Kidney (tissue), 14 donors: ENCODE results near the gene UGCG. TPM values are rescaled to one million over a fixed set of nuclear protein-coding genes. Genes with fewer than 3 reads are reported as not detected.

Source experiments
- DNase-seq, 5 donors: peaks; one replicate each; pipeline ENCODE4 v3.0.0-alpha.2; 2013 to 2020
- FAIRE-seq: peaks from 2 replicates; lab custom pipeline; 2012; peaks lifted over from hg19 to GRCh38; lab: Jason Lieb, UNC
- H3K27ac ChIP-seq, 2 donors: one replicate each; pipeline ENCODE4 v1.7.0; 2013; ENCODE audit warnings: low read depth in 2 of 2, low read length in 2 of 2, inconsistent platforms in 1 of 2
- H3K27me3 ChIP-seq: one replicate; pipeline ENCODE4 v1.7.1; 2013; ENCODE audit warnings: low read length, inconsistent platforms; ENCODE audit not compliant: control insufficient read depth, insufficient read depth
- H3K36me3 ChIP-seq, 3 donors: one replicate each; pipeline versions ENCODE4 v1.7.0 to v1.7.1; 2013; ENCODE audit warnings: low read length in 3 of 3, control low read depth in 1 of 3, inconsistent platforms in 1 of 3; ENCODE audit not compliant: insufficient read depth in 3 of 3, control insufficient read depth in 2 of 3
- H3K4me1 ChIP-seq, 3 donors: one replicate each; pipeline versions ENCODE4 v1.7.0 to v1.7.1; 2013; ENCODE audit warnings: low read length in 3 of 3, inconsistent platforms in 1 of 3, low read depth in 1 of 3; ENCODE audit not compliant: control insufficient read depth in 2 of 3, insufficient read depth in 2 of 3
- H3K4me3 ChIP-seq, 3 donors: one replicate each; pipeline versions ENCODE4 v1.7.0 to v1.8.1; 2013; ENCODE audit warnings: low read length in 3 of 3, control low read depth in 1 of 3, inconsistent platforms in 1 of 3
- H3K9ac ChIP-seq, 3 donors: one replicate each; pipeline versions ENCODE4 v1.7.0 to v1.7.1; 2013; ENCODE audit warnings: low read length in 3 of 3, control low read depth in 1 of 3, inconsistent platforms in 1 of 3
- H3K9me3 ChIP-seq, 3 donors: one replicate each; pipeline versions ENCODE4 v1.7.0 to v1.7.1; 2013; ENCODE audit warnings: low read length in 3 of 3, control low read depth in 1 of 3, inconsistent platforms in 1 of 3; ENCODE audit not compliant: control insufficient read depth in 2 of 3, insufficient read depth in 1 of 3
- intact Hi-C: fragments of 100-400 bp; cut with DNase I; formaldehyde crosslinking; loops from one replicate; pipeline ENCODE4 v1.11.1; 2022
- polyA plus RNA-seq: library from polyadenylated mRNA; stranded (reverse); fragments of 350-450 nt; fragmentation: Illumina TruSeq; extraction: RNeasy Lipid Tissue Mini Kit (QIAGEN cat#74804); gene quantifications from one replicate; pipeline ENCODE4 v1.2.3, GENCODE V29; 2014; ENCODE audit warnings: low read depth, low replicate concordance; ENCODE audit not compliant: insufficient read depth
- total RNA-seq: library from RNA; stranded (reverse); fragmentation: NEBNext Ultra II Directional; extraction: Animal tissue kit (Norgen Biotek cat#: 25700); gene quantifications from one replicate; pipeline ENCODE4 v1.2.1, GENCODE V29; 2021
- TF ChIP-seq, protein P1 (sequence below): IDR thresholded peaks from 3 replicates; pipeline ENCODE4 v1.5.1; 2012; ENCODE audit warnings: mild to moderate bottlenecking, moderate library complexity, borderline replicate concordance; ENCODE audit not compliant: insufficient read depth; ENCODE audit errors: extremely low read depth
- donor health status: control.
- donor health status: control.
- donor health status: control.
- donor health status: control.
- donor health status: control.
- donor health status: DM: yes; HTN: yes; CAD: no.
- donor health status: Normal renal cell carcinoma (clear cell type).

UGCG gene
- total and polyA plus RNA-seq, 2 donors from 2014 or later: 20.8 to 113 TPM

DNA sequence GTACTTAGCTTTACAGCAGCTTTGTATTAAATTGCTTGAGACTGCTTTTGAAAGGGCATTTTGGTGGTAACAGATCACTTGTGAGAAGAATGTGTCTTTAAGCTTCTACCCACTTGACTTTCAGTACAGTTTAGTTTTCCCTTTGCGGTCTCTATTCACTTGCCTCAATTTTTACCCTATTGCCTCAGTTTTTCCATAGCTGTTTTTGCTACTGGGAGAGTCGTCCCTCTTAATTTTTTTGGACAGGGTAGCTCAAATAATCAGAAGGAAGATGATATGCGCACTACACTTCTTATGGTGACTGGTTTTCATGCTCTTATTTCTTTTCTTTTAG is 18.8 kb downstream of the UGCG start:
- TF ChIP-seq, protein P1, sequence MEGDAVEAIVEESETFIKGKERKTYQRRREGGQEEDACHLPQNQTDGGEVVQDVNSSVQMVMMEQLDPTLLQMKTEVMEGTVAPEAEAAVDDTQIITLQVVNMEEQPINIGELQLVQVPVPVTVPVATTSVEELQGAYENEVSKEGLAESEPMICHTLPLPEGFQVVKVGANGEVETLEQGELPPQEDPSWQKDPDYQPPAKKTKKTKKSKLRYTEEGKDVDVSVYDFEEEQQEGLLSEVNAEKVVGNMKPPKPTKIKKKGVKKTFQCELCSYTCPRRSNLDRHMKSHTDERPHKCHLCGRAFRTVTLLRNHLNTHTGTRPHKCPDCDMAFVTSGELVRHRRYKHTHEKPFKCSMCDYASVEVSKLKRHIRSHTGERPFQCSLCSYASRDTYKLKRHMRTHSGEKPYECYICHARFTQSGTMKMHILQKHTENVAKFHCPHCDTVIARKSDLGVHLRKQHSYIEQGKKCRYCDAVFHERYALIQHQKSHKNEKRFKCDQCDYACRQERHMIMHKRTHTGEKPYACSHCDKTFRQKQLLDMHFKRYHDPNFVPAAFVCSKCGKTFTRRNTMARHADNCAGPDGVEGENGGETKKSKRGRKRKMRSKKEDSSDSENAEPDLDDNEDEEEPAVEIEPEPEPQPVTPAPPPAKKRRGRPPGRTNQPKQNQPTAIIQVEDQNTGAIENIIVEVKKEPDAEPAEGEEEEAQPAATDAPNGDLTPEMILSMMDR: no peak
- intact Hi-C loops: no loop called here
- Histone ChIP-seq H3K9ac (no peak overlapping the region), H3K27me3 (no peaks in the 10 kb centered on the region), H3K4me1 (peaks cover 0 to 19% (median 6%) of the 10 kb centered on the region in 3 donors), H3K36me3 (peaks cover 0 to 3% (median 0%) of the 10 kb centered on the region in 3 donors), H3K27ac (no peak overlapping the region), H3K9me3 (no peaks in the 10 kb centered on the region), H3K4me3 (no peak overlapping the region)
- DNase-seq (no peak), FAIRE-seq (no peak)

DNA sequence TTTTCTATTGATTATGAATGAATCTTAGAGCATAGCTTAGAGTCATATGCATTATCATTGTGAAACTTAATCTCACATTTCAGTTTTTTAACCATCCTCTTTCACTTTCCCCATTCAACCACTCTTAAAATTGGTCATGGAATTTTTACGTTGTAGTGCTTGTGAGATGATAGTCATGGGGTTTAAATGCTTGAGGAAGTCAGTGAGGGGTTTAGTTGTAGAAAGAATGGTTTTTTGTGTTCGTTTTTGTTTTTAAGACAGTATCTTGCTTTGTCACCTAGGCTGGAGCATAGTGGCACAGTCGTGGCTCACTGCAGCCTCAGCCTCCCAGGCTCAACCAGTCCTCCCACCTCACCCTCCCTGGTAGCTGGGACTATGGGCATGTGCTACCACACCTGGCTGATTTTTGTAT is 19.6 kb downstream of the UGCG start:
- no peak overlapping the region for H3K4me3 ChIP-seq
- peaks cover 0 to 3% (median 0%) of the 10 kb centered on the region in 3 donors for H3K36me3 ChIP-seq
- no peak for FAIRE-seq
- H3K27me3 ChIP-seq: no peaks in the 10 kb centered on the region
- no peak overlapping the region for H3K27ac ChIP-seq
- TF ChIP-seq, protein P1: no peak
- no peak for DNase-seq
- no peaks in the 10 kb centered on the region for H3K9me3 ChIP-seq
- no peak overlapping the region for H3K9ac ChIP-seq
- peaks cover 0 to 18% (median 6%) of the 10 kb centered on the region in 3 donors for H3K4me1 ChIP-seq
- intact Hi-C loops: no loop called here

DNA sequence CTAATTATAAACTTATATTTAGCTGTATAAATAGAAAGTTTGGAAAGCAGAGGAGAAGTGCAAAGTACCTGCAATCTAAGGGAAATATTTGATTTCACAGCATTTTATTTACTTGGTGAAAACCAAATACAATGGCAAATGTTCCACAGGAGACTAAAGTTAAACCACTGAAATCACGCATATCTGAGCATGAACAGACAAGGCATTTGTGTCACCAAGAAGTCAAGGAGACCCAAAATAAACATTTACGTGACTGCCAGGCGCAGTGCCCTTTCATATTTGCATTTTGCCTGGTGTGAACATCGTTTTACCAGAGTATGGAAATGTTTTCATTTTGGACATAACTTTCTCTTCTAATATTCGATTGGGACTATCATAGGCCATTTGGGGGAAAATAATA is 20.6 kb downstream of the UGCG start:
- peaks cover 0 to 18% (median 6%) of the 10 kb centered on the region in 3 donors for H3K4me1 ChIP-seq
- DNase-seq: no peak
- intact Hi-C loops: no loop called here
- FAIRE-seq: no peak
- no peak overlapping the region for H3K27ac ChIP-seq
- H3K9ac ChIP-seq: no peak overlapping the region
- no peaks in the 10 kb centered on the region for H3K9me3 ChIP-seq
- TF ChIP-seq, protein P1: no peak
- H3K36me3 ChIP-seq: peaks cover 0 to 3% (median 0%) of the 10 kb centered on the region in 3 donors
- no peaks in the 10 kb centered on the region for H3K27me3 ChIP-seq
- no peak overlapping the region for H3K4me3 ChIP-seq

DNA sequence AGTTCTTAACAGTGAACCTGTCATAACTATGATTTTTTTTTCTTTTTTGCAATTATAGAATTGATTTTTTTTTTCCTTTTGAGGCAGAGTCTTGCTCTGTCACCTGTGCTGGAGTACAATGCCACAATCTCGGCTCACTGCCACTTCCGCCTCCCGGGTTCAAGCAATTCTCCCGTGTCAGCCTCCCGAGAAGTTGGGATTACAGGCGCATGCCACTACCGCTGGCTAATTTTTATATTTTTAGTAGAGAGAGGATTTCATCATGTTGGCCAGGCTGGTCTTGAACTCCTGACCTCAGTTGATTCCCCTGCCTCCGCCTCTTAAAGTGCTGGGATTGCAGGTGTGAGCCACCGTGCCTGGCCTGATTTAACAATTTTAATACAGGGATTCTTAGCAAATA is 21.4 kb downstream of the UGCG start:
- Histone ChIP-seq H3K27ac (no peak overlapping the region), H3K9me3 (no peaks in the 10 kb centered on the region), H3K4me1 (peaks cover 0 to 18% (median 3%) of the 10 kb centered on the region in 3 donors), H3K4me3 (no peak overlapping the region), H3K36me3 (peaks cover 0 to 3% (median 0%) of the 10 kb centered on the region in 3 donors), H3K27me3 (no peaks in the 10 kb centered on the region), H3K9ac (no peak overlapping the region)
- DNase-seq (no peak), FAIRE-seq (no peak)
- intact Hi-C loops: no loop called here
- TF ChIP-seq, protein P1: no peak
